PC-9 (cell line): Measurements from ENCODE around the gene LPO. TPM values are rescaled to one million over a fixed set of nuclear protein-coding genes. Genes with fewer than 3 reads are reported as not detected.

Source experiments
- BruUV-seq: library from RNA; stranded (reverse); fragments of 400-500 nt; replicated peaks from 2 replicates; lab custom pipeline; 2021; lab: Mats Ljungman, UMichigan
- CTCF ChIA-PET: fragments of 300-600 bp; sonication (Branson Sonifier 250); formaldehyde crosslinking; loops from one replicate; lab custom pipeline; 2022; ENCODE audit warnings: antibody characterized with exemption; lab: Charles Lee
- POLR2A ChIA-PET: fragments of 300-600 bp; sonication (Branson Sonifier 250); formaldehyde crosslinking; loops from one replicate; lab custom pipeline; 2022; ENCODE audit warnings: antibody characterized with exemption; ENCODE audit not compliant: unreplicated experiment; lab: Charles Lee
- DNase-seq, 2 experiments: peaks; one replicate each; pipeline versions ENCODE4 v3.0.0 to v3.0.0-alpha.2; 2015 to 2022; ENCODE audit warnings: mixed read lengths in 1 of 2
- H2AFZ ChIP-seq: fragments of 200-600 bp; sonication (generic); 2 replicates; pipeline ENCODE4 v1.8.1; 2017; ENCODE audit warnings: antibody characterized with exemption
- H3F3A ChIP-seq: fragments of 200-600 bp; sonication (generic); 2 replicates; pipeline ENCODE4 v1.8.1; 2017; ENCODE audit warnings: antibody characterized with exemption, mild to moderate bottlenecking, low read depth; ENCODE audit not compliant: insufficient read depth
- H3K27ac ChIP-seq: fragments of 200-600 bp; sonication (generic); 2 replicates; pipeline ENCODE4 v1.6.1; 2016; ENCODE audit warnings: mixed run types
- H3K27me3 ChIP-seq: fragments of 200-600 bp; sonication (generic); 2 replicates; pipeline ENCODE4 v1.6.1; 2016; ENCODE audit warnings: low read depth, mixed run types; ENCODE audit not compliant: insufficient read depth
- H3K36me3 ChIP-seq: fragments of 200-600 bp; sonication (generic); 2 replicates; pipeline ENCODE4 v1.6.1; 2016; ENCODE audit warnings: low read depth, mixed run types
- H3K4me1 ChIP-seq: fragments of 200-600 bp; sonication (generic); replicated peaks from 2 replicates; pipeline ENCODE4 v1.6.1; 2016; ENCODE audit warnings: mixed run types; ENCODE audit not compliant: insufficient read depth
- H3K4me2 ChIP-seq: fragments of 200-600 bp; sonication (generic); 2 replicates; pipeline ENCODE4 v1.6.1; 2017; ENCODE audit warnings: mixed run types
- H3K4me3 ChIP-seq: fragments of 200-600 bp; sonication (generic); 2 replicates; pipeline ENCODE4 v1.6.1; 2016; ENCODE audit warnings: mixed run types
- H3K79me2 ChIP-seq: fragments of 200-600 bp; sonication (generic); 2 replicates; pipeline ENCODE4 v1.6.1; 2017; ENCODE audit warnings: low read depth, mixed run types
- H3K9me2 ChIP-seq: fragments of 200-600 bp; sonication (generic); 2 replicates; pipeline ENCODE4 v1.8.1; 2017; ENCODE audit warnings: mild to moderate bottlenecking; ENCODE audit not compliant: insufficient read depth
- H3K9me3 ChIP-seq: fragments of 200-600 bp; sonication (generic); 2 replicates; pipeline ENCODE4 v1.8.1; 2016; ENCODE audit warnings: low read depth; ENCODE audit not compliant: insufficient read depth
- H4K20me1 ChIP-seq: fragments of 200-600 bp; sonication (generic); 2 replicates; pipeline ENCODE4 v1.8.1; 2017; ENCODE audit not compliant: insufficient read depth
- EZH2 ChIP-seq: fragments of 200-600 bp; sonication (generic); IDR thresholded peaks from 2 replicates; pipeline ENCODE4 v1.8.0; 2017; ENCODE audit warnings: antibody characterized with exemption, low read depth
- intact Hi-C: fragments of 100-400 bp; cut with micrococcal nuclease; formaldehyde crosslinking; loops from one replicate; pipeline ENCODE4 v1.10.0; 2022; ENCODE audit not compliant: unreplicated experiment
- total RNA-seq: library from RNA; stranded (reverse); gene quantifications from 2 replicates; pipeline ENCODE4 v1.2.3, GENCODE V29; 2021
- TF ChIP-seq, protein P1 (sequence below): fragments of 200-600 bp; sonication (generic); conservative IDR thresholded peaks from 2 replicates; pipeline ENCODE4 v1.6.1; 2017; ENCODE audit warnings: mixed run types, antibody characterized with exemption, mild to moderate bottlenecking, moderate library complexity

LPO gene
- total RNA-seq, 1 experiment from 2014 or later, result not detected

DNA sequence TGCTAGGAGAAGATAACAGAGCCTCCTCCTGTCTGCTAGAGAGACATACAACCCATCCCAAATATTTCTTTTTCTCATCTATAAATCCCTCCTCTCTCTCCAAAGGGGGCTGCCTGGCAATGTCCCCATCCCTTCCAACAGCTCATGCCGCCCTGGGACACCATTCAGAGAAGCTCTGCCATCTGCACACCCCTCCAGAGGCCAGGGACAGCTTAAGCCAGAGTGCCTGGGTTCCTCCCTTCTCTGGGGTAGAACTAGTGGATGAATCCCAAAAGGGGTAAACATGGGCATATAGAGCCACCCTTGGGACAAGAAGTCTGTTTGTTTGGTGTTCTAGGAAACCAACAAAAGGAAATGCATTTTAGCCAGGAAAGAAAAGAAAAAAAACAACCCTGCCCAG, 2.6 kb upstream of the LPO start:
- POLR2A ChIA-PET, result no interaction called here

DNA sequence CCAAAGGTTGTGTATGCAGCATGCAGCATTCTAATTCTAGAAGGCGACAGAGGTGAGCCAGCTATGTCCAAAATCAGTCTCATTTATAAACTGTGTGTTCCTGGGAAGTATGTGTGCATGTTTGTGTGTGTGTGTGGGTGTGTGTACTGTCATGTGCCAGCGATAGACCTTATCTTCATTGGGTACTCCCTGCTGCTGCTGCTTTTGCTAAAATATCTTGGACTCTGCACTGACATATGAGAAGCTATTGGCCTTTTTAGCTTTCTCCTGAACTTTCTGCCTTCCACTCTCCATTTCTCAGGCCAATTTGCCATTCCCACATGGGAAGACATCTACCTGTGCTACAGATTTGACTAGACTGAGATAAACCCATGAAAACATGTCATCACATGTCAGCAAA, 2.0 kb upstream of the LPO start:
- no peaks in the 10 kb centered on the region for H3K4me1 ChIP-seq
- CTCF ChIA-PET, result no interaction called here
- no peak for TF ChIP-seq EZH2
- TF ChIP-seq, protein P1, sequence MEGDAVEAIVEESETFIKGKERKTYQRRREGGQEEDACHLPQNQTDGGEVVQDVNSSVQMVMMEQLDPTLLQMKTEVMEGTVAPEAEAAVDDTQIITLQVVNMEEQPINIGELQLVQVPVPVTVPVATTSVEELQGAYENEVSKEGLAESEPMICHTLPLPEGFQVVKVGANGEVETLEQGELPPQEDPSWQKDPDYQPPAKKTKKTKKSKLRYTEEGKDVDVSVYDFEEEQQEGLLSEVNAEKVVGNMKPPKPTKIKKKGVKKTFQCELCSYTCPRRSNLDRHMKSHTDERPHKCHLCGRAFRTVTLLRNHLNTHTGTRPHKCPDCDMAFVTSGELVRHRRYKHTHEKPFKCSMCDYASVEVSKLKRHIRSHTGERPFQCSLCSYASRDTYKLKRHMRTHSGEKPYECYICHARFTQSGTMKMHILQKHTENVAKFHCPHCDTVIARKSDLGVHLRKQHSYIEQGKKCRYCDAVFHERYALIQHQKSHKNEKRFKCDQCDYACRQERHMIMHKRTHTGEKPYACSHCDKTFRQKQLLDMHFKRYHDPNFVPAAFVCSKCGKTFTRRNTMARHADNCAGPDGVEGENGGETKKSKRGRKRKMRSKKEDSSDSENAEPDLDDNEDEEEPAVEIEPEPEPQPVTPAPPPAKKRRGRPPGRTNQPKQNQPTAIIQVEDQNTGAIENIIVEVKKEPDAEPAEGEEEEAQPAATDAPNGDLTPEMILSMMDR, result no peak
- no peaks in the 10 kb centered on the region for H3K9me3 ChIP-seq
- no peaks in the 10 kb centered on the region for H3K79me2 ChIP-seq
- BruUV-seq, result no TSS peak
- no peak for DNase-seq
- no peaks in the 10 kb centered on the region for H3F3A ChIP-seq
- intact Hi-C loops, result loop anchor here (5.0 kb wide), 1 partner anchor 521 kb away; the partner anchor contains the start of gene PPM1E
- H3K36me3 ChIP-seq, result no peaks in the 10 kb centered on the region
- peaks cover 92% of the 10 kb centered on the region for H3K27me3 ChIP-seq
- POLR2A ChIA-PET, result interaction anchor here (0.6 kb wide), 1 partner anchor 31 kb away, joined by 5 read pairs; no protein-coding TSS in a partner anchor
- no peak overlapping the region for H3K27ac ChIP-seq
- no peaks in the 10 kb centered on the region for H4K20me1 ChIP-seq
- H2AFZ ChIP-seq, result no peak overlapping the region
- 0 out of 2 replicates have a peak, but pooled peaks cover 6% of the 10 kb centered on the region for H3K9me2 ChIP-seq
- H3K4me3 ChIP-seq, result no peak overlapping the region
- H3K4me2 ChIP-seq, result no peak overlapping the region

More for the DNA sequence above, 2.6 kb upstream of the LPO start:
- H3K36me3 ChIP-seq, result no peaks in the 10 kb centered on the region
- no peak overlapping the region for H3K27ac ChIP-seq
- 0 out of 2 replicates have a peak, but pooled peaks cover 6% of the 10 kb centered on the region for H3K9me2 ChIP-seq
- no peaks in the 10 kb centered on the region for H3K9me3 ChIP-seq
- no peak for DNase-seq
- H3K4me1 ChIP-seq, result no peaks in the 10 kb centered on the region
- H3K4me3 ChIP-seq, result no peak overlapping the region
- H3K4me2 ChIP-seq, result no peak overlapping the region
- H2AFZ ChIP-seq, result no peak overlapping the region
- no peaks in the 10 kb centered on the region for H3K79me2 ChIP-seq
- no TSS peak for BruUV-seq
- no peaks in the 10 kb centered on the region for H3F3A ChIP-seq
- TF ChIP-seq EZH2, result no peak
- TF ChIP-seq, protein P1, result no peak
- CTCF ChIA-PET, result interaction anchor here (0.7 kb wide), 1 partner anchor 582 kb away, joined by 5 read pairs; no protein-coding TSS in a partner anchor
- no peaks in the 10 kb centered on the region for H4K20me1 ChIP-seq
- intact Hi-C loops, result loop anchor here (5.0 kb wide), 1 partner anchor 521 kb away; the partner anchor contains the start of gene PPM1E
- peaks cover 91% of the 10 kb centered on the region for H3K27me3 ChIP-seq

DNA sequence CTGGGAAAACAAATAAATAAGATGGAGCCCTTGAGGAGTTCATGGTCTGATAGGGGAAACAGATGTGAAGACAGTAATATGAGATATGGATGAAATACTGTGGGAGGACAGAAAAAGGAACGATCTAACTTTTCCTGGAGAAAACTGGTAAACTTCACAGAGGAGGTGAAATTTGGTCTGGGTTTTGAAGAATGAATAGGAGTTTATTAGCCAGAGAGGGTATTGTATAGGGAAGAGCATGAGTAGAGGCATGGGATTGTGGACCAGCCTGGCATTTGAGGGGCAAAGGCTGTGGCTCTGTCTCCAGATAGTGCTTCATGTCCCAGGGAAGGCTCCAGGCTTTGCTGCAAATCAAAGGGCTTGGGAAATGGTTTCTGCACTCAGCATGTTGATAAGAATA, 1.6 kb downstream of the LPO start:
- H3K79me2 ChIP-seq, result no peaks in the 10 kb centered on the region
- TF ChIP-seq, protein P1, result no peak
- TF ChIP-seq EZH2, result no peak
- H3K4me1 ChIP-seq, result no peaks in the 10 kb centered on the region
- H3K9me2 ChIP-seq, result 0 out of 2 replicates have a peak, but pooled peaks cover 6% of the 10 kb centered on the region
- H3K27ac ChIP-seq, result no peak overlapping the region
- no peaks in the 10 kb centered on the region for H3K36me3 ChIP-seq
- H2AFZ ChIP-seq, result no peak overlapping the region
- no peak overlapping the region for H3K4me2 ChIP-seq
- H3K4me3 ChIP-seq, result no peak overlapping the region
- no peaks in the 10 kb centered on the region for H3F3A ChIP-seq
- intact Hi-C loops, result loop anchor here (5.0 kb wide), 1 partner anchor 517 kb away; the partner anchor contains the start of gene PPM1E
- no peak for DNase-seq
- H3K27me3 ChIP-seq, result peaks cover 99% of the 10 kb centered on the region
- ChIA-PET POLR2A (no interaction called here), CTCF (no interaction called here)
- H3K9me3 ChIP-seq, result no peaks in the 10 kb centered on the region
- H4K20me1 ChIP-seq, result no peaks in the 10 kb centered on the region
- BruUV-seq, result no TSS peak
